Panc1 (cell line): ENCODE data around the gene RSU1. TPM values are rescaled to one million over a fixed set of nuclear protein-coding genes. Genes with fewer than 3 reads are reported as not detected.

Experiments used
- ATAC-seq: fragments of 200-7000 bp; cut with Tn5 transposase; 2 replicates; pipeline ENCODE4 v1.9.1; 2020; ENCODE audit warnings: mild to moderate bottlenecking, moderate library complexity
- BruUV-seq: library from RNA; stranded (reverse); fragments of 400-500 nt; replicated peaks from 2 replicates; lab custom pipeline; 2021; lab: Mats Ljungman, UMichigan
- CTCF ChIA-PET: fragments of 300-600 bp; sonication (Branson Sonifier 250); formaldehyde crosslinking; loops from one replicate; lab custom pipeline; 2022; ENCODE audit warnings: antibody characterized with exemption; lab: Charles Lee
- POLR2A ChIA-PET: fragments of 300-600 bp; sonication (Branson Sonifier 250); formaldehyde crosslinking; loops from one replicate; lab custom pipeline; 2022; ENCODE audit warnings: antibody characterized with exemption; lab: Charles Lee
- DNase-seq: peaks from one replicate; pipeline ENCODE4 v3.0.0-alpha.2; 2010; ENCODE audit warnings: low read depth, low spot score
- H3K27ac ChIP-seq: 2 replicates; pipeline ENCODE4 v1.5.1; 2011; ENCODE audit warnings: mild to moderate bottlenecking, low read length, inconsistent platforms
- H3K27me3 ChIP-seq: fragments of 200-500 bp; sonication (Bioruptor generic); 2 replicates; pipeline ENCODE4 v1.6.0; 2014; ENCODE audit warnings: low read length, inconsistent platforms; ENCODE audit not compliant: control insufficient read depth, insufficient read depth
- H3K36me3 ChIP-seq: fragments of 200-500 bp; sonication (Bioruptor generic); 2 replicates; pipeline ENCODE4 v1.5.1; 2014; ENCODE audit warnings: inconsistent platforms, mild to moderate bottlenecking, low read length, moderate library complexity; ENCODE audit not compliant: control insufficient read depth, insufficient read depth
- H3K4me1 ChIP-seq: 2 replicates; pipeline ENCODE4 v1.5.1; 2011; ENCODE audit warnings: inconsistent platforms, mild to moderate bottlenecking, low read length, moderate library complexity; ENCODE audit not compliant: control insufficient read depth, insufficient read depth
- H3K4me3 ChIP-seq, 2 experiments: 2 replicates each; pipeline ENCODE4 v1.5.1; 2011 to 2012; ENCODE audit warnings: low read depth in 2 of 2, low read length in 2 of 2, mild to moderate bottlenecking in 2 of 2, inconsistent platforms in 1 of 2, moderate library complexity in 1 of 2
- H3K9me3 ChIP-seq: fragments of 200-500 bp; sonication (Bioruptor generic); 2 replicates; pipeline ENCODE4 v1.5.1; 2014; ENCODE audit warnings: low read depth, mild to moderate bottlenecking, inconsistent platforms, low read length, moderate library complexity; ENCODE audit not compliant: control insufficient read depth, insufficient read depth
- POLR2AphosphoS5 ChIP-seq: IDR thresholded peaks from 2 replicates; pipeline ENCODE4 v1.6.1; 2012; ENCODE audit warnings: mild to moderate bottlenecking, low read depth, low read length, moderate library complexity
- REST ChIP-seq, 2 experiments: IDR thresholded peaks; 2 replicates each; pipeline ENCODE4 v1.6.1; 2011 to 2012; ENCODE audit warnings: low read depth in 2 of 2, control low read depth in 1 of 2, low read length in 1 of 2, mild to moderate bottlenecking in 1 of 2, moderate library complexity in 1 of 2; ENCODE audit not compliant: insufficient read depth in 1 of 2
- SIN3A ChIP-seq: IDR thresholded peaks from 2 replicates; pipeline ENCODE4 v1.6.1; 2012; ENCODE audit warnings: low read depth, mild to moderate bottlenecking, low read length, moderate library complexity, borderline replicate concordance; ENCODE audit not compliant: insufficient read depth
- TCF7L2 ChIP-seq: IDR thresholded peaks from 2 replicates; pipeline ENCODE4 v1.6.1; 2011; ENCODE audit warnings: mild to moderate bottlenecking, low read depth, low read length, inconsistent platforms
- in situ Hi-C: cut with HindIII; loops from 2 replicates; pipeline ENCODE4 v1.10.0; 2016; ENCODE audit warnings: low sequenced_read_pairs, low pct_unique_long_range_greater_than_20kb
- intact Hi-C: fragments of 100-400 bp; cut with micrococcal nuclease; formaldehyde crosslinking; loops from one replicate; pipeline ENCODE4 v1.10.0; 2022; ENCODE audit not compliant: unreplicated experiment
- total RNA-seq: library from RNA; stranded (reverse); gene quantifications from one replicate; pipeline ENCODE4 v1.2.1, GENCODE V29; 2021; ENCODE audit not compliant: unreplicated experiment
- TF ChIP-seq, protein P1 (sequence below): fragments of 450-650 bp; IDR thresholded peaks from 2 replicates; pipeline ENCODE4 v1.5.1; 2017; ENCODE audit warnings: mild to moderate bottlenecking

The RSU1 gene
- total RNA-seq, 1 experiment from 2014 or later, result 55.6 TPM

DNA sequence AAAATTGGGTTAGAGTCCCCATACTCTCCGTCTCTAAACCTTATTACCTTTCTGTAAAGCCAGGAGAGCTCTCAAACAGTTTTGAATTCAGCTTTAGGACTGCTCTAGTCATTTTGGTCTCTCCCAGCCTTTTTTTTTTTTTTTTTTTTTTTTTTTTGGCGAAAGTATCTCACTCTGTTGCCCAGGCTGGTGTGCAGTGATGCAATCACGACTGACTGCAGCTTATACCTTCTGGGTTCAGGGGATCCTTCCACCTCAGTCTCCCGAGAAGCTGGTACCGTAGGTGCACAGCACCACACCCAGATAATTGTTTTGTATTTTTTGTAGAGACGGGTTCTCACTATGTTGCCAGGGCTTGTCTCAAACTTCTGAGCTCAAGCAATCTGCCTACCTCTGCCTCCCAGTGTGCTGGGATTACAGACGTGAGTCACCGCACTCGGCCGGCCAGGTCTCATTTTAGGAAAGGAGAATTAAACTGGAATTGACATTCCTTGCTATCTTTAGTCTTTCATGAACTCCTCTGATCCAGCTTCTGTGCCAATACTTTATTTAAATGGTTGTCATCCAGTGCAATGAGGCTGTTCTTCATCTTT, 31.4 kb upstream of the RSU1 start:
- CTCF ChIA-PET, result no interaction called here
- ATAC-seq (no peak), DNase-seq (no peak)
- BruUV-seq, result no TSS peak
- POLR2A ChIA-PET, result no interaction called here
- no peaks in the 10 kb centered on the region for H3K27me3 ChIP-seq
- H3K27ac ChIP-seq, result peak overlapping the region; percentile 61; the same call in 1 of the 2 replicates
- no peaks in the 10 kb centered on the region for H3K9me3 ChIP-seq
- no peaks in the 10 kb centered on the region for H3K36me3 ChIP-seq
- intact Hi-C loops, result loop anchor here (10.0 kb wide), 1 partner anchor 116 kb away; no protein-coding TSS in a partner anchor
- TF ChIP-seq POLR2AphosphoS5, result no peak
- TF ChIP-seq REST (IDR thresholded peaks at IDR 0.05; ENCODE audit: insufficient read depth in 1 of 2, low read depth in 2 of 2, low read length in 1 of 2), result no peak
- TF ChIP-seq, protein P1, sequence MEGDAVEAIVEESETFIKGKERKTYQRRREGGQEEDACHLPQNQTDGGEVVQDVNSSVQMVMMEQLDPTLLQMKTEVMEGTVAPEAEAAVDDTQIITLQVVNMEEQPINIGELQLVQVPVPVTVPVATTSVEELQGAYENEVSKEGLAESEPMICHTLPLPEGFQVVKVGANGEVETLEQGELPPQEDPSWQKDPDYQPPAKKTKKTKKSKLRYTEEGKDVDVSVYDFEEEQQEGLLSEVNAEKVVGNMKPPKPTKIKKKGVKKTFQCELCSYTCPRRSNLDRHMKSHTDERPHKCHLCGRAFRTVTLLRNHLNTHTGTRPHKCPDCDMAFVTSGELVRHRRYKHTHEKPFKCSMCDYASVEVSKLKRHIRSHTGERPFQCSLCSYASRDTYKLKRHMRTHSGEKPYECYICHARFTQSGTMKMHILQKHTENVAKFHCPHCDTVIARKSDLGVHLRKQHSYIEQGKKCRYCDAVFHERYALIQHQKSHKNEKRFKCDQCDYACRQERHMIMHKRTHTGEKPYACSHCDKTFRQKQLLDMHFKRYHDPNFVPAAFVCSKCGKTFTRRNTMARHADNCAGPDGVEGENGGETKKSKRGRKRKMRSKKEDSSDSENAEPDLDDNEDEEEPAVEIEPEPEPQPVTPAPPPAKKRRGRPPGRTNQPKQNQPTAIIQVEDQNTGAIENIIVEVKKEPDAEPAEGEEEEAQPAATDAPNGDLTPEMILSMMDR, result no peak
- TF ChIP-seq SIN3A, result no peak
- no peak for TF ChIP-seq TCF7L2
- peaks cover 7% of the 10 kb centered on the region for H3K4me1 ChIP-seq
- in situ Hi-C loops, result no loop called here
- no peak overlapping the region for H3K4me3 ChIP-seq

GRCh38 chr10:16847644-16848043, 30.4 kb upstream of the RSU1 start:
- no peak overlapping the region for H3K4me3 ChIP-seq
- no peak for ATAC-seq
- no TSS peak for BruUV-seq
- H3K4me1 ChIP-seq, result peaks cover 9% of the 10 kb centered on the region
- H3K27me3 ChIP-seq, result no peaks in the 10 kb centered on the region
- H3K36me3 ChIP-seq, result no peaks in the 10 kb centered on the region
- TF ChIP-seq TCF7L2, result no peak
- TF ChIP-seq, protein P1, result no peak
- TF ChIP-seq POLR2AphosphoS5, result no peak
- no peak for TF ChIP-seq SIN3A
- no peak for TF ChIP-seq REST (IDR thresholded peaks at IDR 0.05; ENCODE audit: insufficient read depth in 1 of 2, low read depth in 2 of 2, low read length in 1 of 2)
- CTCF ChIA-PET, result no interaction called here
- in situ Hi-C loops (no loop called here), intact Hi-C loops (loop anchor here (10.0 kb wide), 1 partner anchor 117 kb away; no protein-coding TSS in a partner anchor)
- peak overlapping the region; percentile 54; the same call in 1 of the 2 replicates for H3K27ac ChIP-seq
- H3K9me3 ChIP-seq, result no peaks in the 10 kb centered on the region
- POLR2A ChIA-PET, result no interaction called here
- DNase-seq, result no peak
